ENCODE data around the gene PRSS21. TPM values are rescaled to one million over a fixed set of nuclear protein-coding genes. Genes with fewer than 3 reads are reported as not detected.

Gene PRSS21
- total and polyA plus RNA-seq, 9 donors = 0.20 to 0.30 TPM; not detected in 7

- 47% methylated on average over 4 of the region's 11 CpGs for WGBS (ENCODE audit: insufficient coverage)
- Histone ChIP-seq H3K27ac (ENCODE audit: low read length) (no peak overlapping the region), H3K36me3 (ENCODE audit: control insufficient read depth, insufficient read depth, low read length) (no peaks in the 10 kb centered on the region), H3K4me3 (ENCODE audit: low read length) (no peak overlapping the region), H3K9me3 (replicated peaks; ENCODE audit: control insufficient read depth, low read depth, low read length) (no peaks in the 10 kb centered on the region), H3K4me1 (ENCODE audit: control insufficient read depth, insufficient read depth, low read length) (peaks cover 4% of the 10 kb centered on the region), H3K27me3 (ENCODE audit: control insufficient read depth, insufficient read depth, low read length) (peaks cover 13% of the 10 kb centered on the region)
- DNase-seq = no peak
Measured at GRCh38 chr16:2825906-2826305, 8.9 kb downstream of the PRSS21 start.

DNA sequence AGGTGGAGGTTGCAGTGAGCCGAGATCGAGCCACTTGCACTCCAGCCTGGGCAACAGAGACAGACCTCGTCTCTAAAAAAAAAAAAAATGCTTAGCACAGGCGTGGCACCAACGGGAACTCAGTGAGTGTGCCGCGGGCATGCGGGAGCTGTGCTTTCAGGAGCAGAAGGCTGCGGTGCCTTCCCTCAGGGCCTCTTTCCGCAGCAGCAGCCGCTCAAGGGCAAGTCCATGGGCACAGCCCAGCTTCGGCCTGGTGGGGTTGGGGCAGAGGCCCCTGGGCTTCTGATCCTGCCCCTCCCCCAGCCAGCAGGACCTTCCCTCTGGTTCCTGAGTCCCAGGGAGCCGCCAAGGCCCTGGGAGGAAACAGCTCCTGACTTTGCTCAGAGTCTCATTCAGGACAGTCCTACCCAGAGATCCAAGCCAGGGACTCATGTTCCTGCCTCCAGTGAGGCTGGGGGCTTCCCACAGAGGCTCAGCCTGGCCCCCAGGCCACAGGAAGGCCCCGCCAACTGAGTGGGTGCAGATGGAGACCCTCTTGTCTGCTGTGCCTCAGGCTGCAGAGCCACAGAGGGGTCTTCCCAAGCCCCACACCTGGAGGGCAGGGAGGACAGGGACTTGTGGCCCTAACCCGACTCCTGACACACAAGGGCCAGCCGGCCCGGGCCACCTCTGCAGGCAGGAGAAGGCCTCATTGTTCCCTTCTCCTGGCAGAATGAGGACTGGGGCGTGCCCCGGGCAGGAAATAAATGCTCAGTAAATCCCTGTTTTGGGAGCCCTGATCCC lies 9.7 kb downstream of the PRSS21 start:
- H3K9me3 ChIP-seq (replicated peaks; ENCODE audit: control insufficient read depth, low read depth, low read length) = no peaks in the 10 kb centered on the region
- no peaks in the 10 kb centered on the region for H3K36me3 ChIP-seq (ENCODE audit: control insufficient read depth, insufficient read depth, low read length)
- H3K4me1 ChIP-seq (ENCODE audit: control insufficient read depth, insufficient read depth, low read length) = peaks cover 4% of the 10 kb centered on the region
- no peak overlapping the region for H3K27ac ChIP-seq (ENCODE audit: low read length)
- H3K4me3 ChIP-seq (ENCODE audit: low read length) = no peak overlapping the region
- 67% methylated on average over 19 of the region's 19 CpGs for WGBS (ENCODE audit: insufficient coverage)
- peaks cover 7% of the 10 kb centered on the region for H3K27me3 ChIP-seq (ENCODE audit: control insufficient read depth, insufficient read depth, low read length)
- no peak for DNase-seq

- Histone ChIP-seq H3K4me3 (ENCODE audit: low read length) (no peak overlapping the region), H3K9me3 (replicated peaks; ENCODE audit: control insufficient read depth, low read depth, low read length) (no peaks in the 10 kb centered on the region), H3K4me1 (ENCODE audit: control insufficient read depth, insufficient read depth, low read length) (peaks cover 4% of the 10 kb centered on the region), H3K36me3 (ENCODE audit: control insufficient read depth, insufficient read depth, low read length) (no peaks in the 10 kb centered on the region), H3K27me3 (ENCODE audit: control insufficient read depth, insufficient read depth, low read length) (peaks cover 7% of the 10 kb centered on the region), H3K27ac (ENCODE audit: low read length) (no peak overlapping the region)
- WGBS (ENCODE audit: insufficient coverage) = 73% methylated on average over 13 of the region's 15 CpGs
- DNase-seq = no peak
Measured at GRCh38 chr16:2827374-2827791, 10.3 kb downstream of the PRSS21 start.

DNA sequence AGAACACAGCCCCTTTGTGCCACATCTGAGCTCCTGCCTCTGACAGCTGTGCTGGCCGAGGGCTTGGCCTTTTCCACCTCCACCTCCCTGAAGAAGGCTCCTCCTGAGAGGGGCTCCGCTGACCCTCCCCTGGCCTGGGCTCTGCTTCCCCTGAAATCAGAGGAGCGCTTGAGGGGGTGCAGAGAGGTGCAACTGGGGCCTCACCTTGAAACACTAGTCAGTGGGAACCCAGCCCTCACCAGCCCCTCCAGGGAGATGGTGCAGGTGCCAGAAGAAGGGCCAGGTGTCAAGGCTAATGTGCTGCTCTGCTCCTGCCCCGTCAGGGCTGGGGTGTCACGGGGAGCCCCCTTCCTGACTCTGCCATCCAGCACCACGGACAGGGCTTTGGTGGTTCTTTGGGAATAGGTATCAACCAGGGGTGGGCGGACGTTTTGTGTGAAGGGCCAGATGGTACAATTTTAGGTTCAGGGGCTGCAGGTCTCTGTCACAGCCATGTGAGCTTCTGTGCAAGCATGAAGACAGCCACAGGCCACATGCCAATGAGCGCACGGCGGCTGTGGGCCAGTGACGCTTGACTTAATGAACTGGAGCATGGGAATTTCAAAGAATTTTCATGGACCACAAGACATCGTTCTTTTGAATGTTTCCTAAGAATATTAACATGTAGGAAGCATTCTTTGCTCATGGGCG lies 10.9 kb downstream of the PRSS21 start:
- no peak overlapping the region for H3K27ac ChIP-seq (ENCODE audit: low read length)
- WGBS (ENCODE audit: insufficient coverage) = 67% methylated on average over 13 of the region's 14 CpGs
- DNase-seq = no peak
- peaks cover 4% of the 10 kb centered on the region for H3K4me1 ChIP-seq (ENCODE audit: control insufficient read depth, insufficient read depth, low read length)
- H3K4me3 ChIP-seq (ENCODE audit: low read length) = no peak overlapping the region
- no peaks in the 10 kb centered on the region for H3K36me3 ChIP-seq (ENCODE audit: control insufficient read depth, insufficient read depth, low read length)
- no peaks in the 10 kb centered on the region for H3K9me3 ChIP-seq (replicated peaks; ENCODE audit: control insufficient read depth, low read depth, low read length)
- peaks cover 13% of the 10 kb centered on the region for H3K27me3 ChIP-seq (ENCODE audit: control insufficient read depth, insufficient read depth, low read length)

DNA sequence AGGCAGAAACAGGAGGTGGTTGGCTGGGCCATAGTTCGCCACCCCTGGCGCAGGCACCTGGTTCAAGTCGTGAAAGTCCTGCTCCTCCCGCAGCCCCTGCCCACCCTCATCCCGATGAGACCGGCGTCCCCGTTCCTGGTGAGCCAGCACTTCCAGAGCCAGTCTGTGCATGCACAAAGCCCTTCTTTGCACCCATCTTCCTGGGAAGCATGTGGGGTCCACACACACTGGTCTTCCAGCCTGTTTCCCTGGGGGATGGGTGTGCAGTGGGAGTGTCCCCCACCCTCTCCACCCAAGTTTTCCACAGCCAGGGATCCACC lies 11.4 kb downstream of the PRSS21 start:
- H3K36me3 ChIP-seq (ENCODE audit: control insufficient read depth, insufficient read depth, low read length) = no peaks in the 10 kb centered on the region
- no peak overlapping the region for H3K4me3 ChIP-seq (ENCODE audit: low read length)
- no peak for DNase-seq
- H3K4me1 ChIP-seq (ENCODE audit: control insufficient read depth, insufficient read depth, low read length) = peaks cover 4% of the 10 kb centered on the region
- 91% methylated on average over 8 of the region's 8 CpGs for WGBS (ENCODE audit: insufficient coverage)
- no peaks in the 10 kb centered on the region for H3K9me3 ChIP-seq (replicated peaks; ENCODE audit: control insufficient read depth, low read depth, low read length)
- peaks cover 14% of the 10 kb centered on the region for H3K27me3 ChIP-seq (ENCODE audit: control insufficient read depth, insufficient read depth, low read length)
- H3K27ac ChIP-seq (ENCODE audit: low read length) = no peak overlapping the region

- no peaks in the 10 kb centered on the region for H3K36me3 ChIP-seq (ENCODE audit: control insufficient read depth, insufficient read depth, low read length)
- 82% methylated on average over 17 of the region's 17 CpGs for WGBS (ENCODE audit: insufficient coverage)
- peaks cover 14% of the 10 kb centered on the region for H3K27me3 ChIP-seq (ENCODE audit: control insufficient read depth, insufficient read depth, low read length)
- DNase-seq = no peak
- no peaks in the 10 kb centered on the region for H3K9me3 ChIP-seq (replicated peaks; ENCODE audit: control insufficient read depth, low read depth, low read length)
- no peak overlapping the region for H3K4me3 ChIP-seq (ENCODE audit: low read length)
- peaks cover 4% of the 10 kb centered on the region for H3K4me1 ChIP-seq (ENCODE audit: control insufficient read depth, insufficient read depth, low read length)
- no peak overlapping the region for H3K27ac ChIP-seq (ENCODE audit: low read length)
Measured at GRCh38 chr16:2828876-2829430, 11.9 kb downstream of the PRSS21 start.

GRCh38 chr16:2829501-2830354 lies 12.7 kb downstream of the PRSS21 start, which contains the start of gene ZG16B:
ZG16B (plus strand) TSS chr16:2830303; CDS start chr16:2830442, 139 bp downstream.
- DNase-seq = no peak
- Histone ChIP-seq H3K36me3 (ENCODE audit: control insufficient read depth, insufficient read depth, low read length) (no peaks in the 10 kb centered on the region), H3K4me1 (ENCODE audit: control insufficient read depth, insufficient read depth, low read length) (peaks cover 4% of the 10 kb centered on the region), H3K4me3 (ENCODE audit: low read length) (no peak within 1 kb of the TSS), H3K27ac (ENCODE audit: low read length) (no peak within 1 kb of the TSS), H3K9me3 (replicated peaks; ENCODE audit: control insufficient read depth, low read depth, low read length) (no peaks in the 10 kb centered on the region), H3K27me3 (ENCODE audit: control insufficient read depth, insufficient read depth, low read length) (peaks cover 14% of the 10 kb centered on the region)
- 72% methylated on average over 27 of the region's 32 CpGs for WGBS (ENCODE audit: insufficient coverage)

GRCh38 chr16:2830355-2830695 lies 13.3 kb downstream of the PRSS21 start:
- Histone ChIP-seq H3K4me3 (ENCODE audit: low read length) (no peak overlapping the region), H3K36me3 (ENCODE audit: control insufficient read depth, insufficient read depth, low read length) (no peaks in the 10 kb centered on the region), H3K4me1 (ENCODE audit: control insufficient read depth, insufficient read depth, low read length) (peaks cover 4% of the 10 kb centered on the region), H3K27me3 (ENCODE audit: control insufficient read depth, insufficient read depth, low read length) (peaks cover 12% of the 10 kb centered on the region), H3K27ac (ENCODE audit: low read length) (no peak overlapping the region), H3K9me3 (replicated peaks; ENCODE audit: control insufficient read depth, low read depth, low read length) (no peaks in the 10 kb centered on the region)
- 51% methylated on average over 3 of the region's 5 CpGs for WGBS (ENCODE audit: insufficient coverage)
- DNase-seq = no peak

DNA sequence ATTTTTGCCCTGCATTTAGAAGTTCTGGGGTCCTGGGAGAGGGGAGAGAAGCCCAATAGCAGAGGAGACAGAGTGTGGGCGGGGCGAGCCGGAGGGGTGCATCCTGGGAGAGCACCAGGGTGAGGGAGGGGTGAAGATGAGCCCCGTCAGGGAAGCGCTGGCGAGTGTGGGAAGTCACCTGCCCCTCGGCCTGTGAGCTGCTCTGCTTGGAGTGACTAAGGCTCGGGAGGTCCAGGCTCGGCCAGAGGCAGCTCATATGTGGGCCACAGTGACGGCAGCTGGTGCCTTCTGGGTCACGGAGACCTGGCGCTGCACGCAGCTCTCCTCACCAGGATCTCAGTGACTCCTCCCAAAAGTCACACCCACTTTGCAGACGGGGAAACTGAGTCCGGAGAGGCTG lies 14.2 kb downstream of the PRSS21 start:
- 66% methylated on average over 7 of the region's 15 CpGs for WGBS (ENCODE audit: insufficient coverage)
- Histone ChIP-seq H3K27me3 (ENCODE audit: control insufficient read depth, insufficient read depth, low read length) (peaks cover 16% of the 10 kb centered on the region), H3K4me3 (ENCODE audit: low read length) (no peak overlapping the region), H3K36me3 (ENCODE audit: control insufficient read depth, insufficient read depth, low read length) (no peaks in the 10 kb centered on the region), H3K4me1 (ENCODE audit: control insufficient read depth, insufficient read depth, low read length) (peaks cover 4% of the 10 kb centered on the region), H3K9me3 (replicated peaks; ENCODE audit: control insufficient read depth, low read depth, low read length) (no peaks in the 10 kb centered on the region), H3K27ac (ENCODE audit: low read length) (no peak overlapping the region)
- no peak for DNase-seq

GRCh38 chr16:2833776-2834175 lies 16.7 kb downstream of the PRSS21 start:
- Histone ChIP-seq H3K4me3 (ENCODE audit: low read length) (no peak overlapping the region), H3K27me3 (ENCODE audit: control insufficient read depth, insufficient read depth, low read length) (peaks cover 21% of the 10 kb centered on the region), H3K9me3 (replicated peaks; ENCODE audit: control insufficient read depth, low read depth, low read length) (no peaks in the 10 kb centered on the region), H3K36me3 (ENCODE audit: control insufficient read depth, insufficient read depth, low read length) (no peaks in the 10 kb centered on the region), H3K4me1 (ENCODE audit: control insufficient read depth, insufficient read depth, low read length) (peaks cover 4% of the 10 kb centered on the region), H3K27ac (ENCODE audit: low read length) (no peak overlapping the region)
- WGBS (ENCODE audit: insufficient coverage) = 80% methylated on average over 1 of the region's 7 CpGs
- no peak for DNase-seq

Measured in muscle of leg (tissue), 11 donors.